HG03039 (cell line): ENCODE results near the gene EXOC4.
"Not testable (repeated sequence)": the region's sequence is repeated elsewhere in the genome, so short reads cannot be mapped to it uniquely, and the experiment has no call there.

Experiments used
- ATAC-seq: cut with Tn5 transposase; IDR thresholded peaks from one replicate; pipeline ENCODE4 v1.9.1; 2021; ENCODE audit warnings: mild to moderate bottlenecking, moderate library complexity; ENCODE audit not compliant: unreplicated experiment

The EXOC4 gene

DNA sequence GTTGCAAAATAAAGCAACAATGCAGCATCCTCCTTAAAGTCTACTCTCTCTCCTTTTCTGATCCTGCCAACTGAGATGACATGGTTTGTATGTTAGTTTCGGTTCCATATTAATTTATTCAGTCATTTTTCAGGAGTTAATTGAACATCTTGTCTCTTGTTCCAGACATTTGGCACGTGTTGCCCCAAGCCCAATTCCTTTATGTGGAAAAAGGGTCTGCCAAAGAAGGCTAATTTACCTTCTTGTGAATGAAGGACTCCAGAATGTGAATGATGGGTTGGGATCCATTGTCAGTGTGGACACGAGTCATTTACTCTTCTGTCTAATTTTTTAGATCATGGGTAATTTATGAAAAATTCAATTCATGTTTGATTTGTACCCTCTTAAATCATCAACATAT, 523.4 kb downstream of the EXOC4 start:
- no peak for ATAC-seq

DNA sequence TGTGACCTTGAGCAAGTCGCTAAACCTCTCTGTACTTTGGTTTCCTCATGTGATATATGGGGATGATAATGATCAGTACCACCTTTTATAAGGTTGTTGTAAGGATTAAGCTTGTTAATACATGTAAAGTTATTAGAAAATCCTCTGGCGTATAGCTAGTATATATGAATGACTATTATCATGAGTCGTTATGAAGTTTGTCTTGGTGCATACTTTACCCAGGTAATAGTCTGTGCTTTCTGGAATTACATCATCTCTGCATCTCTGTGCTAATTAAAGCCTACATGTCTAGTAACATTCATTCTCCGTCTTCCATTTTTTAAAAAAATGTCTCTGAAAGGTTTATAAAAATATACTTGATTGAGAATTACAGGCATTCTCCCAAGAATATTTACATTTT, 524.8 kb downstream of the EXOC4 start:
- no peak for ATAC-seq

DNA sequence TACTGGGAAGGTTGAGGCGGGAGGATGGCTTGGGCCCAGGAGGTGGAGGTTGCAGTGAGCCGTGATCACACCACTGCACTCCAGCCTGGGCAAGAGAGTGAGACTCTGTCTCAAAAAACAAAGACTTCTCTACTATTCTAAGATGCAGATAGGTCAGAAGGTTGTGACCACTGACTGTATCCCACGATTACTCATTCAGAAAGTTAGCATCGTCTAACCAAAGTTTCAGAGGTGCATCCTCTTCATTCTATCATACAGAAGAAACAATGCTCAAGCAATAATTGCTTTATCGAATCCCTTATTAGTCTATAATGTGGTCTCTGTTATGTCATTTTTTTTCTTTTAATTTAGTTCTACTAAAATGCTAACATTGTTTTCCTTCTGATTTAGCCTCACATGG, 525.6 kb downstream of the EXOC4 start:
- peak; percentile 86 for ATAC-seq

DNA sequence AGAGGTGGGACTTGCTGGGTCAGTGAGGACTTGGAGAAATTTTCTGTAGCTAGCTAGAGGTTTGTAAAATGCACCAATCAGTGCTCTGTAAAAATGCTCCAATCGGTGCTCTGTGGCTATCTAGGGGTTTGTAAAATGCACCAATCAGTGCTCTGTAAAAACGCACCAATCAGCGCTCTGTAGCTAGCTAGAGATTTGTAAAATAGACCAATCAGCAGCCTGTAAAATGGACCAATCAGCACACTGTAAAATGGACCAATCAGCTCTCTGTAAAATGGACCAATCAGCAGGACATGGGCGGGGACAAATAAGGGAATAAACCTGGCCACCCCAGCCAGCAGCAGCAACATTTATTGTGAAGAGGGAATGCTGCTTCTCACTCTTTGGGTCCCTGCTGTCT, 526.7 kb downstream of the EXOC4 start:
- ATAC-seq: not testable (repeated sequence)

DNA sequence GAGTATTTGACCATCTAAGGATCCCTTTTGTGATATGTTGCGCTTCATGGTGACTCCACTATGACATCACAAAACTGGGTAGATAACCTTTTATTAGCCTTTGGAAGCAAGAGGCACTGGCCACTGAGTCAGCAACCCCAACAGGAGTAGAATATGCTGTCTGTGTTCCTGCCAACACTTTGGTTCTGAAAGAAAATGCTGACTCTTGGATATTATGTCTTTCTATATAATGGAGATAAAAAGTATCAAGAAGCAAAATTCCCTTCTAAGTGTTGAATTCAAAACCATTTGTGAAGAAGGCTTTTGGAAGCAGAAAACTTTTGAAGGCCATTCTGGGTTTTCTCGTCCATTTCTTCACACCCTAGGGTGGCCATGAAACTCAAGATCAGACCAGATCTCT, 528.0 kb downstream of the EXOC4 start:
- ATAC-seq: no peak

DNA sequence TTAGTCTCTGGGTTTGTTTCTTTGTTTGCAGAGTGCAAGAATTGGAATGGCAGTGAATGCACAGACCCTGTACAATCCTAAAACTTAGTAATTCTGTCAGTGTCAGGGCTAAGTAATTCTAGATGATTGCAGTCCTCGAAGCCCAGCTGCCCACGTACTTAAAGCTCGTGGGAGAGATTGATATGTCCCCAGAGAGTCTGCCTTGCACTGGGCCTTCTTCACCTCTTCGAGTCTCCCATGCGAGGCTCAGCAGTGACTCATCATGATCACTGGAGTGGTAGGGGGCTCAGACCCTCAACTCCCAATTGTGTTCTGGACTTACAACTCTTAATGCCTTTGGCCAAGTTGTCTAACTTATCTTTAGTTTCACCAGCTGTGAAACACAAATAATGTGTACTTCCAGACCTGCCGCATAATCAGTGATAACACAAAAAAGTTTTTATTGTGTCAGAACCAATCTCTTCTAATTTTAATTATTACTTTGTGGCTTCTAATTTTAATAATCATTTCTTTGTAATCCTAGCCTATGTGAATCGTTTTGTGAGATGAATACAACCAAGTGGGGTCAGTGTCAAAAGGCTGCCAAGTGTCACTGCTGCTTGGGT, 528.7 kb downstream of the EXOC4 start:
- no peak for ATAC-seq

DNA sequence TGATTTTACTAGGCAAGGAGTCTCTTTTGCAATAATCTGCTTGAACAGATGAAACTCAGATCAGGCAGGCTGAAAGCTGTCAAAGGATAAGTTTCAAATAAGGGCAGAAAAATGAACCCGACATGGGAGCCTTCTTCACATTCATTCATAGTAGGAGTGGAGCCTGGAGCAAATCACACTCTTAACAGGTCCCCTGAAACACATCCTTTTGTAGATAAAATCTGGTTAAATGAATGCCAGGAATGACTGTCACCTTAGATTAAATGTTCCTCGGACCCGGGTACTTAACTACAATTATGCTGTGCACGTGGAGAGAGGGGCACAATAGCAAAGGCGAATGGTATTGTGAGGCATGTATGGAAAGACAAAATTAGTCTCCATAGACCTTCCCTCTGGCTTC, 529.6 kb downstream of the EXOC4 start:
- ATAC-seq: no peak

DNA sequence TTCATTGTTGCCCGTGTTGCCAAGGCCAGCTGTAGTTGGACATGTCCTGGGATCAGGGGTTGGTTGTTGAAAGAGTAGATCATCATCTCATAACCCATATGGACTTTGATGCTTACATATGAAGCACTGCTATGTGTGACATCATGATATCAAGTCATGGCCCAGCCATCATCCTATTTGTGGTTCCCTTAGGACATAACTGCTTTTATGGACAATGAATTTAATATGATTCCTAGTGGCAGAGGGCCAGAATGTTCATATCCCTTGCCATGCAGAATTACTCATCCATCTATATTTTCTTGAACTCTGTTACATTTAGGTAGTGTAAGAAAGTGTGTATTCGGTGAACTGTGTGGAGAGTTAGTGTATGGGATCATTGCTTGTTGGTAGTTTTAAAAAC, 530.4 kb downstream of the EXOC4 start:
- ATAC-seq: no peak

DNA sequence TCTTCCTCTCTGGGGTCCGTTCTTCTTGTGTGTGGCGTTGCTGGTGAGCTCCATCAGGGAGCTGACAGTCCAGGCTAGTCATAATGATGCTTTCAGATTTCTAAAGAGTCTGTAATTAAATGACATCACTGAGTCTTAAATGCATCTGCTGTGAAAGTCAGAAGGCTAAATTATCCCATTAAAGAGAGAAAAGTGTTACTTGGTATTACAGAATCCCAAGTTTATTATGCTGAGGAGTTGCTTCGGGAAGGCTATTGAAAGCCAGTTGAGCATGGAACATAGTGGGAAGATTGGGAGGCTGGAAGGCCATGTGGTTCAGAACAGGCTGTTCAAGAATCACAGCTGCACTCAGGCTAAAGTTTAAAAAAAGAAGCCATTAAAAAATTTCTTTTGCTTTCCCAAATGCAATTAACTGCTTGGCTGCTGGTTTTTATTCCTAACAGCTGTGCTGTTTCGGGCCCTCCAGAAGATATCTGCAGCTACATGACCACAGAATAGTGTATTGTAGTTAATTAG, 531.7 kb downstream of the EXOC4 start:
- ATAC-seq: no peak

DNA sequence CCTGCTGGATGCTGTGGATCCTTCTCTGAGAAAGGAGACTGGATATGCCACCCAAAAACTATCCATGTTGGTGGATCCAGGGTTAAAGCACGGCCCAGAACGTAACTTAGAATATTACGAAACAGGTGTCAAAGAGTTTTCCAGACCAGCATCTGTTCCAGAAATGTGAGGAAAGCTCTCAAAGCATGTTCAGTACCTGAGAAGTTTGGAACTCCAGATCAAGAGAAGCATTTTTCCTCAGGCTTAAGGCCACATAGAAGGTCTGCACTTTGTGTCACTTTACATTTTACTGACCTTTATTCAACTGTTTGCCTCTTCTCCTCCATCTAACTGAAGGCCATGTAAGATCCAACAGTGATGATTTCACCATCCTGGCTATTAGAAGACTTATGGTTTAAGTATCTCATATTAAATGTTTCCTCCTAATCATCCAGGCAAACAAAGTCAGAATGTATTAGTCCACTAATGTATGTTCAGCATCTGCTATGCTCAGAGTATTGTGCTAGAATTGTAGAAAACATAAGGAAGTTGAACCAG, 533.6 kb downstream of the EXOC4 start:
- ATAC-seq: no peak

DNA sequence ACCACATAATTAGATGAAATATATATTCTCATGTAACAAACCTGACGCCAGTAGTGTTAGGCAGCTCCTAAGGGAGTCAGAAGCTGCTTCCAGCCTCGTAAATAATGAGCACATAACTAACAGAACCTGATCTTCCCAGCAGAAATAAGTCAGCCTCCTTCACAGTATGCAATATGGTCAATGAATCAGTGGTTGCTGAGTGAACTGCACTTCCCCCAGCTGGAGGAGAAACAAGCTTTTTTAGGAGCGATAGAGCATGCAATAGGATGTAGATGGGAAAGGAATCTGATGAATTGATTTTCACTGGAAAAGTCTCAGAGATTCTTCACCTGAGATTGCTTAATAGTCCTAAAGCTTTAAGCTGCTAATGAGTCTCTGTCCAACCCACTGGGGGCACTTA, 537.1 kb downstream of the EXOC4 start:
- ATAC-seq: no peak

DNA sequence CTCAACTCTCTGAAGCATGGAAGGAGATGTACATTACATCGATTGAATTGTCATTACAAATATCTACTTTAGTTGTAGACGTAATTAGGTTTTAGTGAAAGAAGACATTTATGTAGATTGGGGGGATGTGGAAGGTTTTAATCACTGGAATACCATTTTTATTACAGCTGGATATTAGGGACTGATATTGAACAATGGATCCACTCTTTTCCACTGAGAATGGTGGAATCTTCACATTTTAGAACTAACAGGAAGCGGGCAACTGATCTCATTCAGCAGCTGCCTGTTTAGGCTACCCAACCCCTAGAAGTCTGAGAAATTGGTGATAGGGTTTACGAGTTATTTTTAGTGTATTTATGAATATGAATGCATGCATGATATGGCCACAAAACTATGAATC, 538.0 kb downstream of the EXOC4 start:
- ATAC-seq: no peak

DNA sequence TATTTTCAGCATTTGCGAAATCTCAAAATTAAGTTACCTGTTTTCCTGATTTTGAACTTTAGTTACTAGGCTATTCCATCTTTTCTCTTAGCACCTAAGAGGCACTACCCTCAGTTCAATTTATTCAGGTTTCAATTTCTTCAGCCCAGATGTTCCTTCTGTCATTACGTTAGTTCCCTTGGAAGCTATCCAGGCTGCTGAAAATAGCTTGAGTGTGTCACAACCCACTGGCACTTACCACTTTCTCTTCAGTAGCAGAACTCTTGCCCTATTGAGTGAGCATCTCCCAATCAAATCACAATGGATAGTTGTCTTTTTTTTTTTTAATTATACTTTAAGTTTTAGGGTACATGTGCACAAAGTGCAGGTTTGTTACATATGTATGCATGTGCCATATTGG, 541.6 kb downstream of the EXOC4 start:
- no peak for ATAC-seq

DNA sequence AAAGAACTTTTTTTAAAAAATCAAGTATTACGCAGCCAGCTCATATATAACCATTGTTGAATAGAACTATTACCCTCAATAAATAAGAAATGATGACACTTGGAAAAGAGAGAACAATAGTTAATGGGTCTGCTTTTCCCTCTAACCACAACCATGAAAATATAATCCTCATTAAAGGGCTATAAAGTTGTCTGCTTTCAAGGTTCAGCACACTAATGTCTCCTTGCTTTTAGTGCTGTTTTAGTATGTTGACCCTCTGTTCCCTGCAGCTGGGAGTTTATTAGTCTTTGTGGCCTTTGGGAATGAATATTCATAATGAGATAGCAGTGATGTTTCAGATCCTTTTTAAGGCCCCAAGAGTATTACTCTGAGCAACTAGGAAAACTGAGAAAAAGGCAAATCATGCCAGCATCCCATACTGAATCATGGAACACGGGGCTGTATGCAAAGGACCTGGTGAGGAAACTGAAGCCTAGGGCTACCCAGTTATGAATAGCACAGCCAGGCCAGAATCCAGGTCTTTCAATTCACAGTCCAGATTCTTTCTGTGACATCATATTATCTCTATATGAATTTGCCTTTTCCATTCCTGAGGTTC, 542.3 kb downstream of the EXOC4 start:
- no peak for ATAC-seq

DNA sequence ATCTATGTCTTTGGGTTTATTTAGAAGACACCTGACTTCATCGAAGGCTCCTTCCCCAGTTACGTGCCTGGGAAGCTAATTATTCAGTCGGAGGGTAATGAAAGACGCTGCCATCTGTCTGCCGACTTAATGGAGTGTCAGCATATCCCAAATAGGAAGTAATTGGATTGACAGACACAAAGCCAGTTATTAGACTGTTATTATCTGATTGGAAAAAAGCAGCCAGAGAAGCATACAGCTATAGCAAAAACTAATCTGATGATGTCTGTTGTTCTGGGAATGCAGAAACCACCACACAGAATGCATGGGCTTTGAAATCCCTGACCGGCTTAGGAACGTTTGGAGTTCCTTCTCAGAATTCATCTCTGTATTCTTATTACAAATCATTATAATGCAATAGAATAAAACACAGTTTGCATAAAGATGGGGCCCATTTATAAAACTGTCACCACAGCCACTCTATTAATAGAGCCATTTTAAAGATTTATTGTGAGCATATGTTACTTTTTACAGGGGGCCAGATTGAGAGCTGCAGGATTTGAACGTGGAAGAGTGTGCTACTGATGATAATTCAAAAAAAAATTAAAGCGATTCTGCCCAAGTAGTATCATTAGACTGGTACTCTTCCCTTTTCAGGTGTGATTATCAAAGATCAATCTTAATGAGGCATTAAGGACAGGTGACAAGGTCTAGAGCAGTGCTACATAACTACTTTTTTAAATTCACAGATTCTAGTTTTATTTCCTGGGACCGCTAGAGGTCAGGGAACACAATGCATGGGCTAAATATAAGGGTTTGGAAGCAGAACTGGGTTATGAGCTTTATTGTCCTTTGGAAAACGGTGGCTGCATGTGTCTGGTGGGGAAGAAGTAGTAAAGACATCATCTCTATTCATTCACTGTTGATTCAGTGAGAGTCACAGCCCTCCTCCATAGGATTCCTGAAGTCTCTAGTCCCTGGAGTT, 544.2 kb downstream of the EXOC4 start:
- ATAC-seq: no peak

DNA sequence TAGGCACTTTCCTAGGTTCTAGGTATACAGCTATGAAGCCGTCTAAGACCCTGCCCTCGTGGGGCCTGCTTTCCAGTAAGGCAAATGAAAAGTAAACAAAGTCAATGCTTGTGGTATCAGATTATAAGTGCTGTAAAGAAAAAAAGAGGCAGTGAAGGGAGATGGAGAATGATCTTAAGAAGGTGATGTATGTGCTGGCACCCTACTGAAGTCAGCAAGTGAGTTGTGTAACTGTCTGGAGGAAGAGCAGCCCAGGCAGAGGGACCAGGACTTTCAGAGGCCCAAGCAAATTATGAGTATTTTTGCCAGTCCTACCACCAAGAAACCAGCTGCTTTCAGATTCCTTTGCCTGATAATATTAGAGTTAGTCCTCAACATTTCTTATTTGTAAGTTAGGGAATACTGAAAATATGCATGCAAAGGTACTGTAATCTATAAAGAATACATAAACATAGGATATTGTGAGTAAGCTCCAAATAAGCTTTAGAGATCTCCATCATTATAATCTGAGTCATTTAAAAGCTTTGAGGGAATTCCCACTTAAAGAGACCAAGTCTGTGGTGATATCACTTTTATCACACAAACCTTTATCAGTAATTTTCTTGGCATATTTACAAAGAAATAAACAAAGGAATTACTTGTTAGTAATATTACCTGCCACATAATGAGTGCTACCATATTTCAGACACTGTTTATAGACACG, 545.1 kb downstream of the EXOC4 start:
- ATAC-seq: no peak

DNA sequence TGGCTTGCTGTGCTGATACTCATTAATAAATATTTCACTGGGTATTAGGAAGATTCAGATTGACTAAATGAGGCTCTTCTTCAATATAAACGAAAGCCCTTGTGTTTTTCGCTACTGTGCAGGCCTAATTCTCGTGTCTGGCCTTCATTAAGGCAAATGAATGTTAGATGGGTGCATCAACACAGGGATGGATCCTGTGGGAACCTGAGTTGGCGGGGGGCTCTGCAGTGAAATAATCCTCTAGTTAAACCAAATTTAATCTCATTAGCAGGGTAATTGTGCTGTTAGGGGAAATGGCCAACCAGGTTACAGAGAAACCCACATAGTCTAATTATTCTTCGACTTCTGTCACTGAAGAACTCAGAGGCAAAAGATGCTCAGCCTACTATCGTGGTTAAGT, 548.5 kb downstream of the EXOC4 start:
- ATAC-seq: no peak

DNA sequence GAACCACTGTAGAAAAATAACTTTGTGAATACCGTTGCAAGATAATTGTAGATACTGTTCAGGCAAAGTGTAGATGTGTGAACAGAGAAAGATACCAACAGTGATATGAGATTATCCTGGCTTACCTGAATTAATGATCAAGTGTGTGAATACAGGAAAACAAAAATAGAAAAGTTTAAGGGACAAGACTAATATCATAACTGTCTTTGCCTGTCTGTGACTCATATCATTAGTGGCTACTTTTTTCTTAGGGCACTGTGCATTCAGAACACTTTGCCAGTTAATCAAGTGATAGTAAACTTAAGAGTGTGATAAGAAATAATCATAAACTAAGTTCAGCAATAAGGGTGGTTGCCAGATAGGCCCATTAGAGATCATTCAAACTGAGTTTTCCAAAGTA, 551.2 kb downstream of the EXOC4 start:
- no peak for ATAC-seq

DNA sequence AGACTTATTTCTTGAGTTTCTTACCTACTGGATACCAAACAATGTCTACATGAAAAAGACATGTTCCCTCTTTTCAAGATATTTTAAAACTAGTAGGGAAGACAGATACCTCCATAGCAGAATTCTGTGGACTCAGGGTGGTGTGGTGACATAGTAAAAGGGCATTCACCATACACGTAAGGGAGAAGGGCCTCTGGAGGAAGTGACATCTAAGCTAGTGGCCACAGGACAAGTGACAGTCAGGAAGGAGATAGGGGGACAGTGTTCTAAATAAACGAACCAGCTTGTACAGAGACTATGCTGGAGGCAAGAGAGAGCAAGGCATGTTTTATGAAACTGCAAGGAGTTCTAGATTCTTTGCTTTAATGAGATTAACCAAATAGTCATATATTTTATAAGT, 552.5 kb downstream of the EXOC4 start:
- no peak for ATAC-seq

DNA sequence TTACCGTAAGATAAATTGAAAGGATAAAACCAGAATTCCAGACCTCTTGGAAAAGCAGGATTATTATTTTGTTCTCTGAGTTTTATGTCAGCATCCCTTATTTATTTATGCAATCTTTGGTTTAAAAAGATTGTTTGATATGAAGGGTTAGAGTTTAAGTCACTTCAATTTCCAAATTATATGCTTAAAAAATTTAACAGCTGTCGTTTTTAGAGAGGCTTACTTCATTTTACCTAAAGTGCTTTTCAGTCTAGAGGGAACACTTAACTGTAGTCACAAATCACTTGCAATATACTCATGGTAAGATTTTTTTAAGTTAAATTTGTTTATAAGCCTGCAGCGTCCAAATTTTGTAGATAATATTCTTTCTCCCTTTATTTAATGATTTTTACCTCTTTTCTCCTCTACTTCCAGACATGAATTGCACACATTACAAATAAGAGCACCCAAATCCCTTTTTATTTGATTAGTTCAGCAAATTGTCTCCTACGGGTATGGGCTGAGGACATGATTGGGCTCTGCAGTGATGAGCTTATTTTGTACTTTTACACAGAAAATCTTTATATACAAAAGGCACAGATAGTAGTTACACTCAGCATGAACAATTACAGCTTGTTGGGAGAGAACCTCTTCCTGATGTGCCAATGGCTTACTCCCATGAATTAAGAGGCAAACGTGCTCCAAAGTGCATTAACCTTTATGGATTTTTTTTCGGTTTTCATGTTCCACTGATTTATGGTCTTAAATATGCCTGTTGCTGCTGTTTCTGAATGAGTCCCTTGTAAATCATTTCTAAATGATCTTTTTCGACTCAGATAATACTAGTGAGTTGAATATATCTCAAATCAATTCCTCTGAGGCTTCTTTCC, 555.0 kb downstream of the EXOC4 start:
- no peak for ATAC-seq
